Liver (tissue), 9 donors: ENCODE results near the gene PARN. TPM values are rescaled to one million over a fixed set of nuclear protein-coding genes. Genes with fewer than 3 reads are reported as not detected.

Experiments used
- DNase-seq: peaks from one replicate; pipeline ENCODE4 v3.0.0-alpha.2; 2017; ENCODE audit warnings: low spot score
- H3K27ac ChIP-seq, 2 donors: one replicate each; pipeline ENCODE4 v1.7.0; 2013; ENCODE audit warnings: inconsistent platforms in 2 of 2, low read length in 2 of 2, control low read depth in 1 of 2, low read depth in 1 of 2, mild to moderate bottlenecking in 1 of 2
- H3K27me3 ChIP-seq, 4 donors: one replicate each; pipeline versions ENCODE4 v1.6.1 to v1.7.0; 2013; ENCODE audit warnings: low read length in 3 of 4, inconsistent platforms in 1 of 4, mild to moderate bottlenecking in 1 of 4, moderate library complexity in 1 of 4; ENCODE audit not compliant: control insufficient read depth in 4 of 4, insufficient read depth in 4 of 4
- H3K36me3 ChIP-seq, 4 donors: one replicate each; pipeline versions ENCODE4 v1.6.1 to v1.7.0; 2013; ENCODE audit warnings: low read length in 3 of 4, mild to moderate bottlenecking in 3 of 4, low read depth in 1 of 4, moderate library complexity in 1 of 4; ENCODE audit not compliant: control insufficient read depth in 4 of 4, insufficient read depth in 3 of 4
- H3K4me1 ChIP-seq, 4 donors: one replicate each; pipeline versions ENCODE4 v1.6.1 to v1.7.0; 2013; ENCODE audit warnings: low read length in 3 of 4, mild to moderate bottlenecking in 3 of 4, moderate library complexity in 1 of 4; ENCODE audit not compliant: control insufficient read depth in 4 of 4, insufficient read depth in 4 of 4
- H3K4me3 ChIP-seq, 3 donors: one replicate each; pipeline versions ENCODE4 v1.6.1 to v1.7.0; 2013; ENCODE audit warnings: low read length in 3 of 3, control low read depth in 1 of 3, low read depth in 1 of 3, mild to moderate bottlenecking in 1 of 3
- H3K9ac ChIP-seq, 2 donors: one replicate each; pipeline ENCODE4 v1.7.0; 2013; ENCODE audit warnings: low read length in 2 of 2, mild to moderate bottlenecking in 2 of 2, moderate library complexity in 2 of 2, control low read depth in 1 of 2, low read depth in 1 of 2
- H3K9me3 ChIP-seq, 4 donors: one replicate each; pipeline versions ENCODE4 v1.6.1 to v1.7.0; 2013; ENCODE audit warnings: low read length in 3 of 4; ENCODE audit not compliant: control insufficient read depth in 4 of 4
- EGR1 ChIP-seq, 2 donors: IDR thresholded peaks; 2 replicates each; pipeline ENCODE4 v1.6.1; 2016 to 2018; ENCODE audit warnings: antibody characterized with exemption in 2 of 2, low read depth in 2 of 2
- FOXA1 ChIP-seq: IDR thresholded peaks from 2 replicates; pipeline ENCODE4 v1.6.1; 2016; ENCODE audit warnings: antibody characterized with exemption
- FOXA2 ChIP-seq: IDR thresholded peaks from 2 replicates; pipeline ENCODE4 v1.6.1; 2016; ENCODE audit warnings: antibody characterized with exemption
- GABPA ChIP-seq, 2 donors: IDR thresholded peaks in 1 of 2; conservative IDR thresholded peaks in 1 of 2; 2 replicates each; pipeline ENCODE4 v1.6.1; 2016; ENCODE audit warnings: antibody characterized with exemption in 2 of 2, mild to moderate bottlenecking in 1 of 2, moderate library complexity in 1 of 2
- HNF4A ChIP-seq, 2 donors: conservative IDR thresholded peaks; 2 replicates each; pipeline ENCODE4 v1.6.1; 2016; ENCODE audit warnings: antibody characterized with exemption in 2 of 2, mild to moderate bottlenecking in 2 of 2
- HNF4G ChIP-seq: IDR thresholded peaks from 2 replicates; pipeline ENCODE4 v1.6.1; 2016; ENCODE audit warnings: antibody characterized with exemption
- JUND ChIP-seq, 2 donors: IDR thresholded peaks; 2 replicates each; pipeline ENCODE4 v1.6.1; 2016; ENCODE audit warnings: antibody characterized with exemption in 2 of 2
- NR2F2 ChIP-seq: IDR thresholded peaks from 2 replicates; pipeline ENCODE4 v1.6.1; 2016; ENCODE audit warnings: antibody characterized with exemption
- RAD21 ChIP-seq, 2 donors: IDR thresholded peaks; 2 replicates each; pipeline ENCODE4 v1.6.1; 2016; ENCODE audit warnings: antibody characterized with exemption in 2 of 2, mild to moderate bottlenecking in 2 of 2
- RXRA ChIP-seq, 2 donors: IDR thresholded peaks; 2 replicates each; pipeline ENCODE4 v1.6.1; 2017 to 2018; ENCODE audit warnings: antibody characterized with exemption in 2 of 2, mild to moderate bottlenecking in 1 of 2
- SP1 ChIP-seq: IDR thresholded peaks from 2 replicates; pipeline ENCODE4 v1.6.1; 2018; ENCODE audit warnings: antibody characterized with exemption, mild to moderate bottlenecking
- TAF1 ChIP-seq: conservative IDR thresholded peaks from 2 replicates; pipeline ENCODE4 v1.6.1; 2016; ENCODE audit warnings: antibody characterized with exemption, mild to moderate bottlenecking
- YY1 ChIP-seq: IDR thresholded peaks from 2 replicates; pipeline ENCODE4 v1.6.1; 2016; ENCODE audit warnings: antibody characterized with exemption, mild to moderate bottlenecking
- WGBS: extraction: QIAGEN DNeasy Blood & Tissue Kit; methylation state at CpG from one replicate; pipeline ENCODE4 v1.1.7; 2013; 5-methylcytosine and 5-hydroxymethylcytosine counted together
- polyA plus RNA-seq, 2 donors: library from polyadenylated mRNA; stranded (reverse) in 1 of 2; unstranded in 1 of 2; fragments of 200-250 nt in 1 of 2; fragments of >200 nt in 1 of 2; fragmentation: Nextera tagmentation in 1 of 2; extraction: Ambion mirVana in 1 of 2; gene quantifications; one replicate each; pipeline versions ENCODE4 v1.2.1 to v1.2.3, GENCODE V29; 2013 to 2015
- total RNA-seq, 2 donors: library from RNA; depleted of rRNA; stranded (reverse); fragments of >200 nt; gene quantifications; one replicate each; pipeline ENCODE4 v1.2.3, GENCODE V29; 2014
- TF ChIP-seq, protein P1 (sequence below): fragments of 150-350 bp; IDR thresholded peaks from 2 replicates; pipeline ENCODE4 v1.5.1; 2017; ENCODE audit warnings: improper control_type of control experiment, low read depth, low read length; ENCODE audit not compliant: missing input control
- TF ChIP-seq, protein P2 (sequence below): IDR thresholded peaks from 2 replicates; pipeline ENCODE4 v1.6.1; 2016; ENCODE audit warnings: antibody characterized with exemption
- TF ChIP-seq, protein P3 (sequence below): IDR thresholded peaks from 2 replicates; pipeline ENCODE4 v1.6.1; 2016; ENCODE audit warnings: antibody characterized with exemption
- TF ChIP-seq, protein P4 (sequence below): IDR thresholded peaks from 2 replicates; pipeline ENCODE4 v1.6.1; 2016; ENCODE audit warnings: antibody characterized with exemption
- TF ChIP-seq, protein P5 (sequence below): IDR thresholded peaks from 2 replicates; pipeline ENCODE4 v1.6.1; 2016; ENCODE audit warnings: antibody characterized with exemption, mild to moderate bottlenecking
- donor health status: healthy.
- donor health status: healthy.
- donor health status: healthy.
- donor health status: healthy.
- donor health status: healthy.

The PARN gene
- total and polyA plus RNA-seq, 4 donors: 7.9 to 19.7 (median 9.7) TPM

DNA sequence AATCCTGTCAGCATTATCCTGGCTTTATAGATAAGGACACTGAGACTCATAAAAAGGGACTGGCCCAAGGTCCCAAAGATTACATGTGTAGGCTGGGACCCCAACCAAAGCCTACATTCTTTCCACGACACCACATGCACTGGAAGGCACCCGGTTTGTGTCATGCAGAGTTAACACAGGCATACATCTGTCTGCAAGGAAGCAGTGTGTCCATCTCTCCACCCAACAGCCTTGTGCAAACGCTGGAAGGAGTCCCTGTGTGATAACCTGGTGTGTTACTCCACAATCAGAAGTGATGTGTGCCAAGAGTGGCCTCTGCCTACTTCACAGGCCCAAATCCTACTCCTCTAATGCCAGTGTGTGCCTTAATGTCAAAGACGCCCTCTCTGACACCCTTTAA lies 139.8 kb downstream of the PARN start:
- no peak for TF ChIP-seq HNF4A (conservative IDR thresholded peaks at IDR 0.05)
- TF ChIP-seq RXRA (IDR thresholded peaks at IDR 0.05): no peak
- TF ChIP-seq, protein P1, sequence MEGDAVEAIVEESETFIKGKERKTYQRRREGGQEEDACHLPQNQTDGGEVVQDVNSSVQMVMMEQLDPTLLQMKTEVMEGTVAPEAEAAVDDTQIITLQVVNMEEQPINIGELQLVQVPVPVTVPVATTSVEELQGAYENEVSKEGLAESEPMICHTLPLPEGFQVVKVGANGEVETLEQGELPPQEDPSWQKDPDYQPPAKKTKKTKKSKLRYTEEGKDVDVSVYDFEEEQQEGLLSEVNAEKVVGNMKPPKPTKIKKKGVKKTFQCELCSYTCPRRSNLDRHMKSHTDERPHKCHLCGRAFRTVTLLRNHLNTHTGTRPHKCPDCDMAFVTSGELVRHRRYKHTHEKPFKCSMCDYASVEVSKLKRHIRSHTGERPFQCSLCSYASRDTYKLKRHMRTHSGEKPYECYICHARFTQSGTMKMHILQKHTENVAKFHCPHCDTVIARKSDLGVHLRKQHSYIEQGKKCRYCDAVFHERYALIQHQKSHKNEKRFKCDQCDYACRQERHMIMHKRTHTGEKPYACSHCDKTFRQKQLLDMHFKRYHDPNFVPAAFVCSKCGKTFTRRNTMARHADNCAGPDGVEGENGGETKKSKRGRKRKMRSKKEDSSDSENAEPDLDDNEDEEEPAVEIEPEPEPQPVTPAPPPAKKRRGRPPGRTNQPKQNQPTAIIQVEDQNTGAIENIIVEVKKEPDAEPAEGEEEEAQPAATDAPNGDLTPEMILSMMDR: no peak
- no peak for TF ChIP-seq EGR1 (IDR thresholded peaks at IDR 0.05; ENCODE audit: low read depth in 2 of 2)
- TF ChIP-seq NR2F2: no peak
- no peak for TF ChIP-seq SP1
- TF ChIP-seq, protein P2, sequence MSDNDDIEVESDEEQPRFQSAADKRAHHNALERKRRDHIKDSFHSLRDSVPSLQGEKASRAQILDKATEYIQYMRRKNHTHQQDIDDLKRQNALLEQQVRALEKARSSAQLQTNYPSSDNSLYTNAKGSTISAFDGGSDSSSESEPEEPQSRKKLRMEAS: no peak
- TF ChIP-seq TAF1: no peak
- no peak for TF ChIP-seq GABPA (IDR thresholded peaks at IDR 0.05 in 1 of 2, conservative IDR thresholded peaks at IDR 0.05 in 1 of 2)
- TF ChIP-seq FOXA2: no peak
- TF ChIP-seq HNF4G: no peak
- TF ChIP-seq, protein P3, sequence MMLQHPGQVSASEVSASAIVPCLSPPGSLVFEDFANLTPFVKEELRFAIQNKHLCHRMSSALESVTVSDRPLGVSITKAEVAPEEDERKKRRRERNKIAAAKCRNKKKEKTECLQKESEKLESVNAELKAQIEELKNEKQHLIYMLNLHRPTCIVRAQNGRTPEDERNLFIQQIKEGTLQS: no peak
- no peak for TF ChIP-seq FOXA1
- TF ChIP-seq, protein P4, sequence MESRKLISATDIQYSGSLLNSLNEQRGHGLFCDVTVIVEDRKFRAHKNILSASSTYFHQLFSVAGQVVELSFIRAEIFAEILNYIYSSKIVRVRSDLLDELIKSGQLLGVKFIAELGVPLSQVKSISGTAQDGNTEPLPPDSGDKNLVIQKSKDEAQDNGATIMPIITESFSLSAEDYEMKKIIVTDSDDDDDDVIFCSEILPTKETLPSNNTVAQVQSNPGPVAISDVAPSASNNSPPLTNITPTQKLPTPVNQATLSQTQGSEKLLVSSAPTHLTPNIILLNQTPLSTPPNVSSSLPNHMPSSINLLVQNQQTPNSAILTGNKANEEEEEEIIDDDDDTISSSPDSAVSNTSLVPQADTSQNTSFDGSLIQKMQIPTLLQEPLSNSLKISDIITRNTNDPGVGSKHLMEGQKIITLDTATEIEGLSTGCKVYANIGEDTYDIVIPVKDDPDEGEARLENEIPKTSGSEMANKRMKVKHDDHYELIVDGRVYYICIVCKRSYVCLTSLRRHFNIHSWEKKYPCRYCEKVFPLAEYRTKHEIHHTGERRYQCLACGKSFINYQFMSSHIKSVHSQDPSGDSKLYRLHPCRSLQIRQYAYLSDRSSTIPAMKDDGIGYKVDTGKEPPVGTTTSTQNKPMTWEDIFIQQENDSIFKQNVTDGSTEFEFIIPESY: no peak
- no peak for TF ChIP-seq JUND (IDR thresholded peaks at IDR 0.05)
- TF ChIP-seq RAD21 (IDR thresholded peaks at IDR 0.05): no peak
- TF ChIP-seq YY1: no peak
- TF ChIP-seq, protein P5, sequence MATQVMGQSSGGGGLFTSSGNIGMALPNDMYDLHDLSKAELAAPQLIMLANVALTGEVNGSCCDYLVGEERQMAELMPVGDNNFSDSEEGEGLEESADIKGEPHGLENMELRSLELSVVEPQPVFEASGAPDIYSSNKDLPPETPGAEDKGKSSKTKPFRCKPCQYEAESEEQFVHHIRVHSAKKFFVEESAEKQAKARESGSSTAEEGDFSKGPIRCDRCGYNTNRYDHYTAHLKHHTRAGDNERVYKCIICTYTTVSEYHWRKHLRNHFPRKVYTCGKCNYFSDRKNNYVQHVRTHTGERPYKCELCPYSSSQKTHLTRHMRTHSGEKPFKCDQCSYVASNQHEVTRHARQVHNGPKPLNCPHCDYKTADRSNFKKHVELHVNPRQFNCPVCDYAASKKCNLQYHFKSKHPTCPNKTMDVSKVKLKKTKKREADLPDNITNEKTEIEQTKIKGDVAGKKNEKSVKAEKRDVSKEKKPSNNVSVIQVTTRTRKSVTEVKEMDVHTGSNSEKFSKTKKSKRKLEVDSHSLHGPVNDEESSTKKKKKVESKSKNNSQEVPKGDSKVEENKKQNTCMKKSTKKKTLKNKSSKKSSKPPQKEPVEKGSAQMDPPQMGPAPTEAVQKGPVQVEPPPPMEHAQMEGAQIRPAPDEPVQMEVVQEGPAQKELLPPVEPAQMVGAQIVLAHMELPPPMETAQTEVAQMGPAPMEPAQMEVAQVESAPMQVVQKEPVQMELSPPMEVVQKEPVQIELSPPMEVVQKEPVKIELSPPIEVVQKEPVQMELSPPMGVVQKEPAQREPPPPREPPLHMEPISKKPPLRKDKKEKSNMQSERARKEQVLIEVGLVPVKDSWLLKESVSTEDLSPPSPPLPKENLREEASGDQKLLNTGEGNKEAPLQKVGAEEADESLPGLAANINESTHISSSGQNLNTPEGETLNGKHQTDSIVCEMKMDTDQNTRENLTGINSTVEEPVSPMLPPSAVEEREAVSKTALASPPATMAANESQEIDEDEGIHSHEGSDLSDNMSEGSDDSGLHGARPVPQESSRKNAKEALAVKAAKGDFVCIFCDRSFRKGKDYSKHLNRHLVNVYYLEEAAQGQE: no peak
- WGBS: 70% methylated on average over 4 of the region's 4 CpGs
- H3K4me3 ChIP-seq: no peak overlapping the region
- peaks cover 0 to 25% (median 18%) of the 10 kb centered on the region in 4 donors for H3K4me1 ChIP-seq
- no peak overlapping the region for H3K27ac ChIP-seq
- H3K9me3 ChIP-seq: no peaks in the 10 kb centered on the region
- DNase-seq: no peak
- H3K36me3 ChIP-seq: no peaks in the 10 kb centered on the region
- no peaks in the 10 kb centered on the region for H3K27me3 ChIP-seq
- H3K9ac ChIP-seq: no peak overlapping the region
